GM18868 (cell line): ENCODE data around the gene SRCIN1.
"Not testable (repeated sequence)": the region's sequence is repeated elsewhere in the genome, so short reads cannot be mapped to it uniquely, and the experiment has no call there.

ENCODE experiments used
- ATAC-seq: cut with Tn5 transposase; IDR thresholded peaks from one replicate; pipeline ENCODE4 v1.9.1; 2021; ENCODE audit warnings: mild to moderate bottlenecking, moderate library complexity; ENCODE audit not compliant: unreplicated experiment

Gene SRCIN1

DNA sequence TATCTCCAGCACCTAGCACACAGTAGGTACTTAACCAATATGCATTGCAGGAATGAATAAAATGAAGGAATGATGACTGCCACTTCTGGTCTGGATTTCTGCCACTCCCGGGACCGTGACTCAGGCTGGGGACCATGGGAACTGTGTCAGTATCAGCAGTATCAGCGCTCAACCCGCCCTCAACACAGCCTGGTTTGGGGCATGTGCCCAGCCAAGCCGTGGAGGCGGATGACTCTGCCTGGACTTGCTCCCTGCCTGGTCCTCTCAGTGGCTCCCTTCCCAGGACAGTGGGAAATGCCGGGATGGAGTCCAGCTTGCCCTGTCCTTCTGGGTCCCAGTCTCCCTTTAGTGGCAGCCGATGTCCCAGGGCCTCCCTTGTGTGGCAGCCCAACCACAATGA lies 55.1 kb downstream of the SRCIN1 start:
- no peak for ATAC-seq

- ATAC-seq = no peak
Measured at GRCh38 chr17:38549285-38549684, 56.5 kb downstream of the SRCIN1 start.

DNA sequence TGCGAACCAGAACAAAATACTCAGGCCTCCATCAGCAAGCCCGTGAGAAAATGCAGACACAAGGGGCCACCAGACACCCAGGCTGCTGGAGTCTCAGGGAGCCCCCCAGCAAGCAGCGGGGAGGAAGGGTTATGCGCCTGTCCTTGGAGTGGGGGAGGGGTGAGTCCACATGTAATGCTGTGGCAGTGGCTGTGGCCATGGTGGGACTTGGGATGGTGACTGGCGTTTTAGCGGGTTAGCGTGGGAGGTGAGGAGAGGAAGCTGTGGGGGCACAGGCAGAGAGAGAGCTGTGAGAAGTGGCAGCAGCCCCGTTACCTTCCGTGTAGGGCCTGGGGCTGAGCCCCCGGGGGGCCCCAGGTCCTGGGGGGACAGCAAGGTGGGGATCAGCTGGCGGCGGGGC lies 58.3 kb downstream of the SRCIN1 start:
- ATAC-seq = no peak

GRCh38 chr17:38546396-38546795 lies 59.4 kb downstream of the SRCIN1 start:
- ATAC-seq = no peak

DNA sequence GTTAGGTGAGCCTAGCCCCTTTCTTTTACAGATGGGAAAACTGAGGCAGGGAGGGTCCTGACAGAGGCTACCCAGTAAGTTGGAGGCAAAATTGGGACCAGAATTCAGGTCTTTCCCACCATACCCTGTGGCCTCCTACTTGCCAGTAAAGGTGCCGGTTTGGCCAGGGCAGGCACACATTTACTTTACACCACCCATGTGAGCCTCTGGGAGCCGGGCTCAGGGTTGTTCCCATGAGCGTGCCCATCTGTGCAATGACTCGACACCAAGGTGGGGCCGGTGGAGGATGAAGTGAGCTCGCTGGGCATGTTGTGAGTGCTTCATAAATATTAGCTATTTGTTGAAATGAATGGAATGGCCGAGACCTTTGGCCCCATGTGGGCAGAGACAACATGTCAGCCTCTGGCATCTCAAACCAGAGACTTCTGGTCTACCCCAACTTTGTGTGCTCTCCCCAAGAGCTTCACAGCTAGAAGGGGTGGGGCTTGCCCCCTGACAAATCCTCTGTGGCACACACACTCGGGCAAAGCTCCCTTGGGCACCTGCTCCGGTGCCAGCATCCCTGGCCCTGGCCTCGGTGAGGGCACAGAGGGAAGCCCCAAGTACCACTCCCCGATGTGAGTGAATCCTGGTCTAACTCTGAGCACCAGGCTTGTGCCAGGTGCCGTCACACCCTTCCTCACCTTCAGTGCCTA lies 60.1 kb downstream of the SRCIN1 start:
- no peak for ATAC-seq

DNA sequence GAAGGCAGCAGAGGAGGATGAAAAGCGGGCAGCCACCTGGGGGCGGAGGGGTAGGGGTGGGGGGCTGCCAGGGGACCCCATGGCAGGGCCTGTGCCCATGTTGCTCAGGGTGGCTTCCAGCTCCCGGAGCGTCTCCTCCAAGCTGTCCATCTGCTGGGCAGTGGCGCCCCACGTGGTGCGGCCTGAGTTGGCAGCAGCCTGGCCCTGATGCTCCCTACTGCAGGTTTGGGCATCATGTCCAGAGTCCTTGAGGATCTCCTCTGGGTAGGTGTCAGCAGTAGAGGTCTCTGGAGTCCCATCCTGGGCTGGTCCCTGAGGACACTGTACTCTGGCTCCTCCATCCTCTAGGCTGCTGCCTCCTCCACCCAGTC lies 60.9 kb downstream of the SRCIN1 start:
- no peak for ATAC-seq

- no peak for ATAC-seq
Measured at GRCh38 chr17:38544175-38544838, 61.4 kb downstream of the SRCIN1 start.

GRCh38 chr17:38543403-38544174 lies 62.2 kb downstream of the SRCIN1 start:
- no peak for ATAC-seq

- no peak for ATAC-seq
Measured at GRCh38 chr17:38542286-38542685, 63.5 kb downstream of the SRCIN1 start.

- no peak for ATAC-seq
Measured at GRCh38 chr17:38541281-38541680, 64.5 kb downstream of the SRCIN1 start.

DNA sequence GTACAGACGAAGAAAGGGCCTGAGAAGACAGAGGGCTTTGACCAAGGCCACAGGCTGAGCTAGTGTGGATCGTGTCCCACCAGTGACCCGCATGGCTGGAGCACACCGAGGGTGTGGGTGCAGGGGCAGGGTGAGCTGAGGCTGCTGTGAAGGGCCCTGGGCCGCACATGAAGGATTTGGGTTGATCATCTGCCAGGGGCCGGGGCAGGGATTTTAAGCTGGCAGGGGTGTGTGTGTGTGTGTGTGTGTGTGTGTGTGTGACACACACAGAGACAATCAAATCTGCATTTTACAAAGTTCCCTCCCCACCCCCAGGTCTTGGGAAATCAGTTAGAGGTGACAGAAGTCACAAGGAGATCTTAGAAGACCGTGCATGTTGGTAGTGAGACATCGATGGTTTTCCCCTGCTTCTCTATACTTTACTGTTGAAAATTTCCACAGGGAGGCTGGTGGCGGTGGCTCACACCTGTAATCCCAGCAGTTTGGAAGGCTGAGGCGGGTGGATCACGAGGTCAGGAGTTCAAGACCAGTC lies 65.2 kb downstream of the SRCIN1 start:
- no peak for ATAC-seq

- ATAC-seq = no peak
Measured at GRCh38 chr17:38539386-38539785, 66.4 kb downstream of the SRCIN1 start.

DNA sequence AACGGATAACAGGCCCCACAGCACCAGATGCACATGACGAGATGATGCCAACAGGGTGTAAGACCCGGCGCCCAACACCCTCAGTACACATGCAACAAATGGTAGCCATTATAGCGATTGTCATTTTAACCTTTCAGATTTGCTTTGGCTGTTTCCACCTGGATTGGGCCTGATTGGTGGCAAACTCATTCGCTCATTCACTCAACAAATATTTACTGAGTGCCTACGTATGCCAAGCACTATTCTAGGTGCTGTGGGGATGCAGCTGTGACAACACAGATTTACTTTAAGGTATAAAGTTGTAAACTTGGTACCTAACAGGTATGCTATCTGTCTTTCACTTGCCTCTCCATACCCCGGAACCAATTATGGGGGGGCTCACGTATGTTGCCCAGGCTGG lies 66.8 kb downstream of the SRCIN1 start:
- ATAC-seq = no peak

DNA sequence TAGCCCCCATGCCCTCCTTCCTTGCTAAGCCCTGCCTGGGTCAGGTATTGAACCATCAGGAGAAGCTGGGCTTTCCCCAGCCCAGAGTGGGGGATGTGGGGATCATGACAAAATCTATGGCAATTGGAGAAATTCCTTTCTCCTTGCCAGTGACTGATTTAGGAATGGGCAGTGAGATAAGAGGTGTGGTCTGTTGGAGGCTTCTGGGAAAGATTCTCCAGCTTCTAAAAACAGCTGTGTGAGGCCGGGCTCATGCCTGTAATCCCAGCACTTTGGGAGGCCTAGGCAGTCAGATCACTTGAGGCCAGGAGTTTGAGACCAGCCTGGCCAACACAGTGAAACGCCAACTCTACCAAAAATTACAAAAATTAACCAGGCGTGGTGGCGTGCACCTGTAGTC lies 69.1 kb downstream of the SRCIN1 start:
- ATAC-seq = no peak

DNA sequence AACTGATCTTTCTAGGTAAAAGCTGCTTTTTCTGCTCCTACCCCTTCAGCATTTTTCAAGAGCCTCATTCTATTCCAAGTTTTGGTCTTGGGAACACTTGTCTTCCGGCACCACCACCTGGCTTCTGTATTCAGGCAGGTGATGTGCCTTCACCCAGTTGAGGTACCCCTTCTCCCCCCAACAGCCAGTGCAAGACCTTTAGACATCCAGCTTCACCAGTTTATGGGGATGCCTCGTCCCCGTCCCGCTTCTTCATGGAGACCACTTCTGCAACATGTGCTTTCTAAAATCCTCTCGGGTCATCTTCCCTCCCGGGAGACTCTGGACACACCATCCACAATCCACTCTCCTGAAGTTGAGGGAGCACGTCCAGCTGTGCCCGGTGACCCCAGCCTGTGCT lies 69.9 kb downstream of the SRCIN1 start:
- ATAC-seq = no peak

GRCh38 chr17:38534498-38534885 lies 71.3 kb downstream of the SRCIN1 start:
- ATAC-seq = no peak

DNA sequence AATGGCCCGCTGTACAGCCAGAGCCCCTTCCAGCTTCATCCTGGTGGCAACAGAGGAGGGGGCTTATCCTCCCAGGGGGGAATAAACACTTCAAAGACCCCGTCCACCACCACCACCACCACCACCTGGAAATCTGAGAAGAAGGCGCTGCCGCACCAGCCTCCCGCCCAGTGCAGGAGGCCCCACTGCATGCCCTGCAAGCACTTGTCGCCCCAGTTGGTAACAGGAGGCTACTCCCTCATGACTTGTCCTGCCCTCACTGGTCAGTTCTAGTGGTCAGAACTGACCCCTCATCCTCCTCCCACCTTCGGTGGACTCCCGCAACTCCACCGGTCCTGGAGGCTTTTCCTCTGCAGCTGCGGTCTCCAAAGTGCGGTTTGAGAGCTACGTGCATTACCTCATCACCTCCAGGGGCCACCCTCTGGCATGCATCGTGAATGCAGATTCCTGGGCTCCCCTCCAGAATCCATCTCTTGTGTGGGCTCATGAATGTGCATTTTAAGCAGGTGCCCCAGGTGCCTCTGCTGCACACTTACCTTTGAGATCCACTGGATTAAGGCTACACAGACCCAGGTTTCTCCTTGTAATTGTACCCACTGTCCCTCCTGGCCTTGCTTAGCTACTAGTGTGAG lies 71.8 kb downstream of the SRCIN1 start:
- ATAC-seq = no peak

DNA sequence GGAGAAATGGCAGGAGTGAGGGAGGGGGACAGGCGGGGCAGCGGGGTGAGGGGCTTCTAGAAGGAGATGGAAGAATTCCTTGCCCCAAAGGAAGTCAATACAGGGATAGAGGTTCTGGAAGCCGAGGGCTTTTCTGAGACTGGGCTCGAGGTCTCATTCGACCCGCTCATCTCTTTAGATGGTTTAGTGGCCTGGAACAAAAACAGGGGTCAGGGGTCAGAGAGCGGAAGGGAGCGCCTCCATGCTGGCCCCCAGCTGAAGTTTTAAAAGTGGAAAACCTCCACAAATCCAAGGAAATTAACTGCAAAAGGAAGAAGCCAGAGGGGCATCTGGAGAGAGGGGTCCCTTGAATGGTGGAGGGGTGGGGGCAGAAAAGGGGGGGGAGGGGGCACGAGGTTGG lies 72.5 kb downstream of the SRCIN1 start:
- ATAC-seq = no peak

- no peak for ATAC-seq
Measured at GRCh38 chr17:38532451-38532850, 73.3 kb downstream of the SRCIN1 start.

DNA sequence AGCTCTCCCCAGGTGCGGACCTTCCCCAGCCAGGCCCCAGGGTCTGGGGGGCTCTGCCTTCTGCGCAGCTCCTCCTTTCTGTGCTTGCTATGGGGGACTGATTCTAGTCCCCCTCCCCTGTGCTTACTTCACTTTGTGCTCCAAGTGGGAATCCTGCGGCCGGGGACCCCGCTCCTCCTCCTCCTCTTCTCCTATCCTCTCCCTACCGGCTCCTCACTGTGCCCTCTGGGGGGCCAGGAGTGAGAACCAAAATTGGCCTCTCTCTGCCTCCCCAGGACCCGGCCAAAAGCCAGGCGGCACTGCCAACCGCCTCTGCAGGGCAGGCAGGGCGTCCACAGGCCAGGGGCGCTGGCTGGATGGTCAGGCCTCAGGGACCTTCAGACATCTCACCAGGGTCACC lies 74.0 kb downstream of the SRCIN1 start:
- ATAC-seq = not testable (repeated sequence)

DNA sequence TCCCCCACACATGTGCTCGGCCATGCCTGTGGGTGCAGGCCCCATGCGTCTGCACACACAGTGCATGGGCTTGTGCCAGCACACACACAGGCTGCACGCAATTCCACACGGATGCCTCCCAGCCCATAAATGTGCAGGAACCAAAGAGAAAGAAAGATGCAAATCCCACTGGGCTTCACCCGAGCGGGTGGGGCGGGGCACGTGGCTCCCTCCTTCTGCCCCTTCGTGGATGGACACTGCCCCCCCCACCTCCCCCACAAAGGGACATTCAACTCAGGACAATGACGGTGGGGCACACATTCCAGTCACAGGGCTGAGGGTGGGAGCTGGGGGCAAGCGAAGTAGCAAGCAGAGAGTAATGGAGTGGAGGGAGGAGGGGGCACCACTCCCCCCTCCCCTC lies 74.9 kb downstream of the SRCIN1 start:
- not testable (repeated sequence) for ATAC-seq
